WTC11 (cell line): ENCODE measurements around the gene NPY1R. TPM values are rescaled to one million over a fixed set of nuclear protein-coding genes. Genes with fewer than 3 reads are reported as not detected.

ENCODE experiments used
- ATAC-seq: fragments of 200-7000 bp; cut with Tn5 transposase; 2 replicates; pipeline ENCODE4 v1.10.0; 2021; ENCODE audit warnings: mild to moderate bottlenecking, moderate library complexity
- CTCF ChIA-PET: fragments of 300-600 bp; sonication (Branson Sonifier 250); formaldehyde crosslinking; loops from one replicate; lab custom pipeline; 2021; ENCODE audit warnings: antibody characterized with exemption; lab: Charles Lee
- POLR2A ChIA-PET: fragments of 350-600 bp; sonication (Branson Sonifier 250); formaldehyde crosslinking; loops from one replicate; lab custom pipeline; 2021; ENCODE audit warnings: antibody characterized with exemption; lab: Charles Lee
- DNase-seq: peaks from one replicate; pipeline ENCODE4 v3.0.0; 2021; ENCODE audit warnings: low spot score
- H3K27ac Mint-ChIP-seq: 2 replicates; pipeline ENCODE4 v1.8.0; 2021; ENCODE audit warnings: mixed read lengths
- H3K27me3 Mint-ChIP-seq: 2 replicates; pipeline ENCODE4 v1.8.0; 2021; ENCODE audit warnings: low read depth, mild to moderate bottlenecking, moderate library complexity, mixed read lengths
- H3K36me3 Mint-ChIP-seq: 2 replicates; pipeline ENCODE4 v1.8.0; 2021; ENCODE audit warnings: mixed read lengths
- H3K4me1 Mint-ChIP-seq: 2 replicates; pipeline ENCODE4 v1.8.0; 2022; ENCODE audit warnings: mixed read lengths
- H3K4me3 Mint-ChIP-seq: 2 replicates; pipeline ENCODE4 v1.8.0; 2021; ENCODE audit warnings: mild to moderate bottlenecking, moderate library complexity, mixed read lengths
- H3K9me3 Mint-ChIP-seq: 2 replicates; pipeline ENCODE4 v1.8.0; 2021; ENCODE audit warnings: mixed read lengths
- ETV6 ChIP-seq: sonication (generic); formaldehyde crosslinking; IDR thresholded peaks from 2 replicates; pipeline ENCODE4 v1.8.1; 2022; ENCODE audit warnings: mild to moderate bottlenecking, missing genetic modification reagents
- GTF2I ChIP-seq: fragments of 250-450 bp; sonication (Bioruptor Pico); conservative IDR thresholded peaks from 2 replicates; pipeline ENCODE4 v1.4.0; 2021; ENCODE audit warnings: mild to moderate bottlenecking
- HMGA2 ChIP-seq: fragments of 250-450 bp; sonication (Bioruptor Pico); IDR thresholded peaks from 2 replicates; pipeline ENCODE4 v1.4.0; 2021; ENCODE audit warnings: mild to moderate bottlenecking, moderate library complexity
- JUN ChIP-seq: sonication (generic); formaldehyde crosslinking; IDR thresholded peaks from 2 replicates; pipeline ENCODE4 v1.8.0; 2023; ENCODE audit warnings: mild to moderate bottlenecking, missing genetic modification reagents
- NR1H2 ChIP-seq: sonication (generic); formaldehyde crosslinking; IDR thresholded peaks from 2 replicates; pipeline ENCODE4 v1.9.0; 2021; ENCODE audit warnings: mild to moderate bottlenecking, moderate library complexity, missing genetic modification reagents
- OVOL2 ChIP-seq: fragments of 250-450 bp; sonication (Bioruptor Pico); IDR thresholded peaks from 2 replicates; pipeline ENCODE4 v1.9.0; 2021; ENCODE audit warnings: mild to moderate bottlenecking, borderline replicate concordance
- PRRX2 ChIP-seq: fragments of 250-450 bp; sonication (Bioruptor Pico); IDR thresholded peaks from 2 replicates; pipeline ENCODE4 v1.8.0; 2021; ENCODE audit warnings: mild to moderate bottlenecking
- SOX15 ChIP-seq: fragments of 250-450 bp; sonication (Bioruptor Pico); IDR thresholded peaks from 2 replicates; pipeline ENCODE4 v1.9.0; 2021; ENCODE audit warnings: mild to moderate bottlenecking
- SP1 ChIP-seq: sonication (generic); formaldehyde crosslinking; conservative IDR thresholded peaks from 2 replicates; pipeline ENCODE4 v1.8.1; 2022; ENCODE audit warnings: missing genetic modification reagents
- TEAD4 ChIP-seq: sonication (generic); formaldehyde crosslinking; IDR thresholded peaks from 2 replicates; pipeline ENCODE4 v1.8.0; 2022; ENCODE audit warnings: mild to moderate bottlenecking, missing genetic modification reagents
- ZNF671 ChIP-seq: fragments of 250-450 bp; sonication (Bioruptor Pico); IDR thresholded peaks from 2 replicates; pipeline ENCODE4 v1.8.0; 2021; ENCODE audit warnings: mild to moderate bottlenecking
- total RNA-seq: library from RNA; stranded (reverse); gene quantifications from 3 replicates; pipeline ENCODE4 v1.2.3, GENCODE V29; 2021
- TF ChIP-seq, protein P1 (sequence below): sonication (generic); formaldehyde crosslinking; conservative IDR thresholded peaks from 2 replicates; pipeline ENCODE4 v1.8.1; 2023; ENCODE audit warnings: mild to moderate bottlenecking, low read depth, missing genetic modification reagents, moderate library complexity
- TF ChIP-seq, protein P2 (sequence below): sonication (generic); formaldehyde crosslinking; IDR thresholded peaks from 2 replicates; pipeline ENCODE4 v1.8.0; 2022; ENCODE audit warnings: mild to moderate bottlenecking, missing genetic modification reagents
- TF ChIP-seq, protein P3 (sequence below): fragments of 250-450 bp; sonication (Bioruptor Pico); IDR thresholded peaks from 2 replicates; pipeline ENCODE4 v1.9.0; 2021; ENCODE audit warnings: mild to moderate bottlenecking
- TF ChIP-seq, protein P4 (sequence below): fragments of 250-450 bp; sonication (Bioruptor Pico); IDR thresholded peaks from 2 replicates; pipeline ENCODE4 v1.9.0; 2021; ENCODE audit warnings: moderate library complexity, mild to moderate bottlenecking, inconsistent platforms, borderline replicate concordance
- TF ChIP-seq, protein P5 (sequence below): sonication (generic); formaldehyde crosslinking; conservative IDR thresholded peaks from 2 replicates; pipeline ENCODE4 v1.8.1; 2022; ENCODE audit warnings: mild to moderate bottlenecking, missing genetic modification reagents

NPY1R gene
- total RNA-seq, 1 experiment from 2014 or later = 18.0 TPM

DNA sequence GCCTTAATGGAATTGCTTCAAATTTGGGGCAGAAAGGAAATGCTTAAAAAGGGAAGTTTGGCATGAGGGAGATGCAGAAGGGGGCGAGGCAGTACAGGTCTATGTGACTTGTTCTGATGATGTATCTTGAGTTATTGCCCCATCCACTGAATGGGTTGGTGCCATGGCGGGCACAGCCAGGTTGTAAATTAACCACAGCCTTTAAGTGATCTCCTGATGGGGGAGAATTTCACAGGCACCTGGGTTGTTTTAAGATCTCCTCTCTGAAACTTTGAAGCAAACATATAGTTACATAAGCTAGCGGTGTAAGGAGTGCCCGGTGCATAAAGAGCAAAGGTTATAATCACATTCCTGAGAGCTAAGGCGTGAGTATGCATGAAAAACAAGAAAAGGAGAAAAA lies 48.3 kb upstream of the NPY1R start:
- POLR2A ChIA-PET = no interaction called here
- DNase-seq (no peak), ATAC-seq (no peak)
- Mint-ChIP-seq H3K9me3 (peaks cover 6% of the 10 kb centered on the region), H3K27me3 (no peaks in the 10 kb centered on the region), H3K4me1 (peaks cover 13% of the 10 kb centered on the region), H3K27ac (0 out of 2 replicates have a peak overlapping the region, but pooled peaks have one; percentile 45), H3K4me3 (no peak overlapping the region), H3K36me3 (no peaks in the 10 kb centered on the region)
- CTCF ChIA-PET = interaction anchor here (1.2 kb wide), 1 partner anchor 48 kb away, joined by 3 read pairs; the partner anchor contains the start of gene NPY1R
- TF ChIP-seq, protein P1, sequence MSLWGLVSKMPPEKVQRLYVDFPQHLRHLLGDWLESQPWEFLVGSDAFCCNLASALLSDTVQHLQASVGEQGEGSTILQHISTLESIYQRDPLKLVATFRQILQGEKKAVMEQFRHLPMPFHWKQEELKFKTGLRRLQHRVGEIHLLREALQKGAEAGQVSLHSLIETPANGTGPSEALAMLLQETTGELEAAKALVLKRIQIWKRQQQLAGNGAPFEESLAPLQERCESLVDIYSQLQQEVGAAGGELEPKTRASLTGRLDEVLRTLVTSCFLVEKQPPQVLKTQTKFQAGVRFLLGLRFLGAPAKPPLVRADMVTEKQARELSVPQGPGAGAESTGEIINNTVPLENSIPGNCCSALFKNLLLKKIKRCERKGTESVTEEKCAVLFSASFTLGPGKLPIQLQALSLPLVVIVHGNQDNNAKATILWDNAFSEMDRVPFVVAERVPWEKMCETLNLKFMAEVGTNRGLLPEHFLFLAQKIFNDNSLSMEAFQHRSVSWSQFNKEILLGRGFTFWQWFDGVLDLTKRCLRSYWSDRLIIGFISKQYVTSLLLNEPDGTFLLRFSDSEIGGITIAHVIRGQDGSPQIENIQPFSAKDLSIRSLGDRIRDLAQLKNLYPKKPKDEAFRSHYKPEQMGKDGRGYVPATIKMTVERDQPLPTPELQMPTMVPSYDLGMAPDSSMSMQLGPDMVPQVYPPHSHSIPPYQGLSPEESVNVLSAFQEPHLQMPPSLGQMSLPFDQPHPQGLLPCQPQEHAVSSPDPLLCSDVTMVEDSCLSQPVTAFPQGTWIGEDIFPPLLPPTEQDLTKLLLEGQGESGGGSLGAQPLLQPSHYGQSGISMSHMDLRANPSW (CRISPR knock-in tag) = no peak

DNA sequence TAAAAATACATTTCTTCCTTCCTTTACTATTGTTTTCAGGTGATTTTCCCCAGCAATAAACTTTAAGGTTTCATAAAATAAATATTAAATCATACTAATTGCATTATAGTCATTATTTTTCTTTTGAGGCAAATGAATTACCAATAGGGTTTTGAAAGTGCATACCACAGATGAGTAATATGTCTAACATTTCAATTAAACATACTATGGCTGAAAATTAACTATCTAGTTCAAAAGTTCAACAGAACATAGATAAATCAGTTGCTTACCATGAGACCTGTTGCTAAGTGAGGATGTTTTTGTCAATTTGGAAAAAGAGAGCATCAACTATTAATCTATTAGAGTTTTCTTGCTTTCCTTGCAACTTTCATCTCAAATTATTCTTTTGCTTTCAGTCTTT lies 46.3 kb upstream of the NPY1R start:
- no peaks in the 10 kb centered on the region for H3K36me3 Mint-ChIP-seq
- DNase-seq (no peak), ATAC-seq (no peak)
- H3K27ac Mint-ChIP-seq = no peak overlapping the region
- no peak overlapping the region for H3K4me3 Mint-ChIP-seq
- no peaks in the 10 kb centered on the region for H3K27me3 Mint-ChIP-seq
- H3K9me3 Mint-ChIP-seq = peaks cover 4% of the 10 kb centered on the region
- TF ChIP-seq OVOL2 (CRISPR knock-in tag) = no peak
- TF ChIP-seq NR1H2 (CRISPR knock-in tag) = no peak
- TF ChIP-seq GTF2I = no peak
- TF ChIP-seq, protein P2, sequence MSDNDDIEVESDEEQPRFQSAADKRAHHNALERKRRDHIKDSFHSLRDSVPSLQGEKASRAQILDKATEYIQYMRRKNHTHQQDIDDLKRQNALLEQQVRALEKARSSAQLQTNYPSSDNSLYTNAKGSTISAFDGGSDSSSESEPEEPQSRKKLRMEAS (CRISPR knock-in tag) = no peak
- TF ChIP-seq, protein P3, sequence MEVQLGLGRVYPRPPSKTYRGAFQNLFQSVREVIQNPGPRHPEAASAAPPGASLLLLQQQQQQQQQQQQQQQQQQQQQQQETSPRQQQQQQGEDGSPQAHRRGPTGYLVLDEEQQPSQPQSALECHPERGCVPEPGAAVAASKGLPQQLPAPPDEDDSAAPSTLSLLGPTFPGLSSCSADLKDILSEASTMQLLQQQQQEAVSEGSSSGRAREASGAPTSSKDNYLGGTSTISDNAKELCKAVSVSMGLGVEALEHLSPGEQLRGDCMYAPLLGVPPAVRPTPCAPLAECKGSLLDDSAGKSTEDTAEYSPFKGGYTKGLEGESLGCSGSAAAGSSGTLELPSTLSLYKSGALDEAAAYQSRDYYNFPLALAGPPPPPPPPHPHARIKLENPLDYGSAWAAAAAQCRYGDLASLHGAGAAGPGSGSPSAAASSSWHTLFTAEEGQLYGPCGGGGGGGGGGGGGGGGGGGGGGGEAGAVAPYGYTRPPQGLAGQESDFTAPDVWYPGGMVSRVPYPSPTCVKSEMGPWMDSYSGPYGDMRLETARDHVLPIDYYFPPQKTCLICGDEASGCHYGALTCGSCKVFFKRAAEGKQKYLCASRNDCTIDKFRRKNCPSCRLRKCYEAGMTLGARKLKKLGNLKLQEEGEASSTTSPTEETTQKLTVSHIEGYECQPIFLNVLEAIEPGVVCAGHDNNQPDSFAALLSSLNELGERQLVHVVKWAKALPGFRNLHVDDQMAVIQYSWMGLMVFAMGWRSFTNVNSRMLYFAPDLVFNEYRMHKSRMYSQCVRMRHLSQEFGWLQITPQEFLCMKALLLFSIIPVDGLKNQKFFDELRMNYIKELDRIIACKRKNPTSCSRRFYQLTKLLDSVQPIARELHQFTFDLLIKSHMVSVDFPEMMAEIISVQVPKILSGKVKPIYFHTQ (CRISPR knock-in tag) = no peak
- no peak for TF ChIP-seq ETV6 (CRISPR knock-in tag)
- no peak for TF ChIP-seq SP1
- TF ChIP-seq HMGA2 (CRISPR knock-in tag) = no peak
- TF ChIP-seq, protein P4, sequence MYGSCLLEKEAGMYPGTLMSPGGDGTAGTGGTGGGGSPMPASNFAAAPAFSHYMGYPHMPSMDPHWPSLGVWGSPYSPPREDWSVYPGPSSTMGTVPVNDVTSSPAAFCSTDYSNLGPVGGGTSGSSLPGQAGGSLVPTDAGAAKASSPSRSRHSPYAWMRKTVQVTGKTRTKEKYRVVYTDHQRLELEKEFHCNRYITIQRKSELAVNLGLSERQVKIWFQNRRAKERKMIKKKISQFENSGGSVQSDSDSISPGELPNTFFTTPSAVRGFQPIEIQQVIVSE (CRISPR knock-in tag) = no peak
- TF ChIP-seq ZNF671 (CRISPR knock-in tag) = no peak
- ChIA-PET CTCF (no interaction called here), POLR2A (no interaction called here)
- H3K4me1 Mint-ChIP-seq = peaks cover 7% of the 10 kb centered on the region; the same call in 1 of the 2 replicates

DNA sequence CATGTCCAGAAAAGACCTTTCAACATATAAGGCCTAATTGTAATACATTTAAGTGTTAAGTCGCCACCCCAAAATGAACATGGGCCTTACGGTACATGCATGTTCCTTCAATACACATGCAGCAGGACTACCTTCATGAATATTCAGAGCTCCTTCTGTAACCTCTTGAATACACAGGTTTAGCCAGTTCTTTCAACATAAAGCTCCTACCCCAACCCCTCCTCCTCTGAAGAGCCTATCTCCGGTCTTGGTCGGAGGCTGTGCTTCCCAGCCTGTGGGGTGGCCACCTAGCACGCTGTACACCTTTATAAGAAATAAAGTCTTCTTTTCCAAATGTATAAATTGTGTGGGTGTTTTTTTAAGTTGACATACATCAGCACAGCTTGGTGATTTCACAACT lies 39.6 kb upstream of the NPY1R start:
- no peaks in the 10 kb centered on the region for H3K36me3 Mint-ChIP-seq
- peaks cover 17% of the 10 kb centered on the region for H3K4me1 Mint-ChIP-seq
- H3K4me3 Mint-ChIP-seq = no peak overlapping the region
- CTCF ChIA-PET = no interaction called here
- no peak overlapping the region for H3K27ac Mint-ChIP-seq
- ATAC-seq = peak; percentile 90
- no peak for DNase-seq
- peaks cover 3% of the 10 kb centered on the region; the same call in 1 of the 2 replicates for H3K9me3 Mint-ChIP-seq
- POLR2A ChIA-PET = no interaction called here
- TF ChIP-seq SOX15 (CRISPR knock-in tag) = no peak
- no peaks in the 10 kb centered on the region; the same call in 1 of the 2 replicates for H3K27me3 Mint-ChIP-seq

DNA sequence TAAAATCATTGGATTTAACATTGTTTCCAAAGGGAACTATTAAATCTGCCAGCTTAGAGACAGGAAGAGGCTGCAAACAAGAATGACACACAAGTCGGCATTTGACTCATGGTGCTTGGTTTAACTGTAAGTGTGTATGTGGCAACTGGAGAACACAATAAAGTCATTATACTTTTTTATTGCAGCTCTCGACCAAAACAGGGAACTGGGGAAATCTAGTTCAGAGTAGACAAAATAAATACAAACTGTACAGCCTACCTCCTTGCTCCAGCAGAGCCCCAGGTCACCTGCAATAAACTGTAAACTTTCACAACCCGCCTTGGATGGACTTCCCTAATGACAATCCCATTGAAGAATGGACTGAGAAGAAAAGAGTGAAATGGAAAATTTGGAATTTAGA lies 35.3 kb upstream of the NPY1R start:
- Mint-ChIP-seq H3K27me3 (no peaks in the 10 kb centered on the region; the same call in 1 of the 2 replicates), H3K27ac (no peak overlapping the region), H3K9me3 (peaks cover 3% of the 10 kb centered on the region; the same call in 1 of the 2 replicates), H3K4me1 (peaks cover 16% of the 10 kb centered on the region), H3K4me3 (no peak overlapping the region), H3K36me3 (no peaks in the 10 kb centered on the region)
- ATAC-seq (no peak), DNase-seq (no peak)
- ChIA-PET POLR2A (no interaction called here), CTCF (no interaction called here)
- TF ChIP-seq, protein P5, sequence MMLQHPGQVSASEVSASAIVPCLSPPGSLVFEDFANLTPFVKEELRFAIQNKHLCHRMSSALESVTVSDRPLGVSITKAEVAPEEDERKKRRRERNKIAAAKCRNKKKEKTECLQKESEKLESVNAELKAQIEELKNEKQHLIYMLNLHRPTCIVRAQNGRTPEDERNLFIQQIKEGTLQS = no peak
- TF ChIP-seq JUN (CRISPR knock-in tag) = no peak
- TF ChIP-seq, protein P4 (CRISPR knock-in tag) = no peak
- TF ChIP-seq PRRX2 (CRISPR knock-in tag) = no peak
- TF ChIP-seq TEAD4 (CRISPR knock-in tag) = no peak
